ENCODE data around the gene ENO4. TPM values are rescaled to one million over a fixed set of nuclear protein-coding genes. Genes with fewer than 3 reads are reported as not detected.

Gene ENO4
- total RNA-seq, 4 donors from 2014 or later: 0.27 to 0.40 TPM; not detected in 2

GRCh38 chr10:116802876-116803275 lies 46.4 kb upstream of the ENO4 start:
- Histone ChIP-seq H3K4me1 (no peaks in the 10 kb centered on the region), H3K27me3 (no peaks in the 10 kb centered on the region), H3K36me3 (no peaks in the 10 kb centered on the region), H3K4me3 (no peak overlapping the region), H3K9me3 (no peaks in the 10 kb centered on the region), H3K27ac (no peak overlapping the region)
- 87 to 96% methylated on average over 13 to 19 of the region's 19 CpGs for WGBS, 2 donors (ENCODE audit: low coverage in 1 of 2)
- no peak for DNase-seq
- in situ Hi-C loops (cut with MboI; ENCODE audit: low pct_ligation_motif_present in 1 of 4, low pct_unique_long_range_greater_than_20kb in 1 of 4, low sequenced_read_pairs in 3 of 4): loop anchor here in 1 of 4 donors (10.0 kb wide), 1 partner anchor 372 kb away; no protein-coding TSS in a partner anchor
- TF ChIP-seq CTCF (IDR thresholded peaks at IDR 0.05) (no peak), POLR2A (IDR thresholded peaks at IDR 0.05) (no peak), EP300 (IDR thresholded peaks at IDR 0.05; ENCODE audit: low read depth) (no peak), POLR2AphosphoS5 (IDR thresholded peaks at IDR 0.05) (no peak)
- intact Hi-C loops (cut with DNase I; ENCODE audit: low total_unique reads): no loop called here

- in situ Hi-C loops (cut with MboI; ENCODE audit: low pct_ligation_motif_present in 1 of 4, low pct_unique_long_range_greater_than_20kb in 1 of 4, low sequenced_read_pairs in 3 of 4): loop anchor here in 1 of 4 donors (10.0 kb wide), 1 partner anchor 371 kb away; no protein-coding TSS in a partner anchor
- 79 to 80% methylated on average over 22 of the region's 22 CpGs for WGBS, 2 donors (ENCODE audit: low coverage in 1 of 2)
- Histone ChIP-seq H3K9me3 (no peaks in the 10 kb centered on the region), H3K36me3 (no peaks in the 10 kb centered on the region), H3K4me3 (no peak overlapping the region), H3K27ac (no peak overlapping the region), H3K27me3 (no peaks in the 10 kb centered on the region), H3K4me1 (no peaks in the 10 kb centered on the region)
- DNase-seq: no peak
- TF ChIP-seq POLR2AphosphoS5 (IDR thresholded peaks at IDR 0.05): no peak
- TF ChIP-seq CTCF (IDR thresholded peaks at IDR 0.05): no peak
- TF ChIP-seq POLR2A (IDR thresholded peaks at IDR 0.05): no peak
- no peak for TF ChIP-seq EP300 (IDR thresholded peaks at IDR 0.05; ENCODE audit: low read depth)
- intact Hi-C loops (cut with DNase I; ENCODE audit: low total_unique reads): no loop called here
Observed at GRCh38 chr10:116803451-116804249, 45.6 kb upstream of the ENO4 start.

- WGBS, 2 donors (ENCODE audit: low coverage in 1 of 2): 76 to 78% methylated on average over 7 to 13 of the region's 13 CpGs
- in situ Hi-C loops (cut with MboI; ENCODE audit: low pct_ligation_motif_present in 1 of 4, low pct_unique_long_range_greater_than_20kb in 1 of 4, low sequenced_read_pairs in 3 of 4): loop anchor here in 1 of 4 donors (10.0 kb wide), 1 partner anchor 366 kb away; no protein-coding TSS in a partner anchor
Observed at GRCh38 chr10:116808706-116809105, 40.6 kb upstream of the ENO4 start.

More at GRCh38 chr10:116808706-116809105, 40.6 kb upstream of the ENO4 start:
- intact Hi-C loops (cut with DNase I; ENCODE audit: low total_unique reads): no loop called here
- H3K9me3 ChIP-seq: no peaks in the 10 kb centered on the region
- no peak for TF ChIP-seq POLR2AphosphoS5 (IDR thresholded peaks at IDR 0.05)
- no peak for TF ChIP-seq EP300 (IDR thresholded peaks at IDR 0.05; ENCODE audit: low read depth)
- TF ChIP-seq POLR2A (IDR thresholded peaks at IDR 0.05): no peak
- no peak for TF ChIP-seq CTCF (IDR thresholded peaks at IDR 0.05)
- DNase-seq: no peak
- no peak overlapping the region for H3K27ac ChIP-seq
- no peaks in the 10 kb centered on the region for H3K36me3 ChIP-seq
- peaks cover 35% of the 10 kb centered on the region for H3K27me3 ChIP-seq
- peaks cover 0 to 10% (median 2%) of the 10 kb centered on the region in 4 donors for H3K4me1 ChIP-seq
- no peak overlapping the region for H3K4me3 ChIP-seq
